Measurements from ENCODE around the gene VOPP1. TPM values are rescaled to one million over a fixed set of nuclear protein-coding genes. Genes with fewer than 3 reads are reported as not detected.

VOPP1 gene
- total and polyA plus RNA-seq, 2 donors (not counting 1 experiment from before 2014, with no cell fraction given), result 52.1 to 70.7 TPM

DNA sequence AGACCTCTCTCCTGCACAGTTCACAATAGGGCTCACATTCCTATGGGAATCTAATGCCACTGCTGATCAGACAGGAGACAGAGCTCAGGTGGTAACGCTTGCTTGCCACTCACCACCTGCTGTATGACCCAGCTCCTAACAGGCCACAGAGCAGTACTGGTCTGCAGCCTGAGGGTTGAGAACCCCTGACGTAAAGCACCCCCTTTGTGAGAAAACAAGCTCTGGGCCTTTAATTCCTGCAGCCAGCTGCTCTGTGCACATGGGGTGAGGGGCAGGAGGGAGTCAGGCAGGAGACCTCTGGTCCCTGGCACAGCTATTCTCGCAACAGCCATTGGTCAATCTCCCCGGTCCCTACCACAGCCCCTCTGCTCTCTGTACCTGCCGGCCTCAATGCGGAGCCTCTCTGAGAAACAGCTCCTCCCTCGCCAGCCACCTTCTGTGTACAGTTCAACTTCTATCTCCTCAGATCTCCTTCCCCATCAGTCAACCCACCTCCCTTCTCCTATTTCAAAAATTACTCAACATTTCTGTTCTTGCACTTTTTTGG, 105.2 kb downstream of the VOPP1 start:
- Histone ChIP-seq H3K36me3 (ENCODE audit: control insufficient read depth, insufficient read depth, low read length) (peaks cover 3% of the 10 kb centered on the region), H4K20me1 (ENCODE audit: control insufficient read depth, extremely low read depth, insufficient read depth, low read length) (no peaks in the 10 kb centered on the region), H3K9me3 (ENCODE audit: control insufficient read depth, insufficient read depth, low read depth, low read length) (no peaks in the 10 kb centered on the region), H3K79me2 (ENCODE audit: control insufficient read depth, insufficient read depth, low read length) (no peaks in the 10 kb centered on the region), H2AFZ (ENCODE audit: low read length) (no peak overlapping the region), H3K4me1 (ENCODE audit: control insufficient read depth, extremely low read depth, insufficient read depth, low read length) (no peaks in the 10 kb centered on the region), H3K9ac (ENCODE audit: insufficient read depth, low read length) (no peak overlapping the region), H3K27ac (ENCODE audit: insufficient read depth, low read length) (no peak overlapping the region), H3K27me3 (ENCODE audit: control insufficient read depth, insufficient read depth, low read length) (no peaks in the 10 kb centered on the region), H3K4me3 (replicated peaks in 1 of 4; ENCODE audit: control extremely low read depth in 1 of 4, insufficient read depth in 1 of 4, low read depth in 3 of 4, low read length in 4 of 4) (no peak overlapping the region), H3K4me2 (ENCODE audit: extremely low read depth, insufficient read depth, low read length) (no peak overlapping the region)
- no peak for DNase-seq (ENCODE audit: low read depth in 2 of 2)
- TF ChIP-seq EZH2 (IDR thresholded peaks at IDR 0.05; ENCODE audit: low read length, missing control alignments), result no peak
- TF ChIP-seq, protein P1, sequence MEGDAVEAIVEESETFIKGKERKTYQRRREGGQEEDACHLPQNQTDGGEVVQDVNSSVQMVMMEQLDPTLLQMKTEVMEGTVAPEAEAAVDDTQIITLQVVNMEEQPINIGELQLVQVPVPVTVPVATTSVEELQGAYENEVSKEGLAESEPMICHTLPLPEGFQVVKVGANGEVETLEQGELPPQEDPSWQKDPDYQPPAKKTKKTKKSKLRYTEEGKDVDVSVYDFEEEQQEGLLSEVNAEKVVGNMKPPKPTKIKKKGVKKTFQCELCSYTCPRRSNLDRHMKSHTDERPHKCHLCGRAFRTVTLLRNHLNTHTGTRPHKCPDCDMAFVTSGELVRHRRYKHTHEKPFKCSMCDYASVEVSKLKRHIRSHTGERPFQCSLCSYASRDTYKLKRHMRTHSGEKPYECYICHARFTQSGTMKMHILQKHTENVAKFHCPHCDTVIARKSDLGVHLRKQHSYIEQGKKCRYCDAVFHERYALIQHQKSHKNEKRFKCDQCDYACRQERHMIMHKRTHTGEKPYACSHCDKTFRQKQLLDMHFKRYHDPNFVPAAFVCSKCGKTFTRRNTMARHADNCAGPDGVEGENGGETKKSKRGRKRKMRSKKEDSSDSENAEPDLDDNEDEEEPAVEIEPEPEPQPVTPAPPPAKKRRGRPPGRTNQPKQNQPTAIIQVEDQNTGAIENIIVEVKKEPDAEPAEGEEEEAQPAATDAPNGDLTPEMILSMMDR (conservative IDR thresholded peaks at IDR 0.05 in 1 of 2, IDR thresholded peaks at IDR 0.05 in 1 of 2; ENCODE audit: low read depth in 1 of 2, low read length in 2 of 2), result no peak

DNA sequence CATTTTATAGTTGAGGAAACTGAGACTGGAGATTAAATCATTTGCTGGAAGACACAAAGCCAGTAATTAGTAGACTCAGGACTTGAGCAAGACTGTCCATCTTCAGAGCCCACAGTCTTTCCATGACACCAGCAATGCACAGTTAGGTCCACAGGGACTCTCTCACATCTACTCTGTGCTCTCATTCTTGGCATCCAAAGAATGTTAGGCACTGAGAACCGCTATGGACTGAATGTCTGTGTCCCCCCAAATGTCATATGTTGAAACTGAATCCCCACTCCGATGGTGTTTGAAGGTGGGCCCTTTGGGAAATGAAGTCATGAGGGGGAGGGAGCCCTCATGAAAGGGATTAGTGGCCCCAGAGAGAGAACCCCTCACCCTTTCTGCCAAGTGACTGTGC, 106.6 kb downstream of the VOPP1 start:
- DNase-seq (ENCODE audit: low read depth in 2 of 2), result no peak
- no peak overlapping the region for H3K4me2 ChIP-seq (ENCODE audit: extremely low read depth, insufficient read depth, low read length)
- H3K4me1 ChIP-seq (ENCODE audit: control insufficient read depth, extremely low read depth, insufficient read depth, low read length), result no peaks in the 10 kb centered on the region
- no peaks in the 10 kb centered on the region for H3K9me3 ChIP-seq (ENCODE audit: control insufficient read depth, insufficient read depth, low read depth, low read length)
- TF ChIP-seq, protein P1 (conservative IDR thresholded peaks at IDR 0.05 in 1 of 2, IDR thresholded peaks at IDR 0.05 in 1 of 2; ENCODE audit: low read depth in 1 of 2, low read length in 2 of 2), result no peak
- no peak for TF ChIP-seq EZH2 (IDR thresholded peaks at IDR 0.05; ENCODE audit: low read length, missing control alignments)
- H3K9ac ChIP-seq (ENCODE audit: insufficient read depth, low read length), result no peak overlapping the region
- no peaks in the 10 kb centered on the region for H3K79me2 ChIP-seq (ENCODE audit: control insufficient read depth, insufficient read depth, low read length)
- H3K27me3 ChIP-seq (ENCODE audit: control insufficient read depth, insufficient read depth, low read length), result no peaks in the 10 kb centered on the region
- no peak overlapping the region for H2AFZ ChIP-seq (ENCODE audit: low read length)
- no peak overlapping the region for H3K27ac ChIP-seq (ENCODE audit: insufficient read depth, low read length)
- H3K36me3 ChIP-seq (ENCODE audit: control insufficient read depth, insufficient read depth, low read length), result peaks cover 3% of the 10 kb centered on the region
- H3K4me3 ChIP-seq (replicated peaks in 1 of 4; ENCODE audit: control extremely low read depth in 1 of 4, insufficient read depth in 1 of 4, low read depth in 3 of 4, low read length in 4 of 4), result no peak overlapping the region
- H4K20me1 ChIP-seq (ENCODE audit: control insufficient read depth, extremely low read depth, insufficient read depth, low read length), result no peaks in the 10 kb centered on the region

DNA sequence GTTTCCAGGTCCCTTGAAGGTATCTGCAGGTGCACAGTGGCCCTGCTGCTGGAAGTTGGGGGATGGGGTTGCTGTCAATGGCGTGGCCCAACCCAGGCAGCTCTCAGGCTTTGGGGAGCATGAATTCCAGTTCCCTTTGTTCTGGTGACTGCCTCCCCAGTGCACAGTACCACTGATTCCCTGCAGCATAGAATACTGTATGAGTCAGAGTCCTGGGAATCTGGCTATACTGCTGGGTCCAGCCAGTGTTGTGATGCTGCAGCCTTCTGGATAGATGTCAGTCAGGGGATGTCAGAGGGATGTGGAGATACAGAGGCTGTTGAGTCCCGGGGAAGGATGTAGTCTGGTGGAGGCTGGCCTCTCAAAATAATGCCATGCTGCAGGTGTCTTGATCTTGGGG, 107.9 kb downstream of the VOPP1 start:
- no peak overlapping the region for H3K4me2 ChIP-seq (ENCODE audit: extremely low read depth, insufficient read depth, low read length)
- H3K36me3 ChIP-seq (ENCODE audit: control insufficient read depth, insufficient read depth, low read length), result peaks cover 3% of the 10 kb centered on the region
- H3K27me3 ChIP-seq (ENCODE audit: control insufficient read depth, insufficient read depth, low read length), result no peaks in the 10 kb centered on the region
- H3K9me3 ChIP-seq (ENCODE audit: control insufficient read depth, insufficient read depth, low read depth, low read length), result no peaks in the 10 kb centered on the region
- no peak for DNase-seq (ENCODE audit: low read depth in 2 of 2)
- TF ChIP-seq, protein P1 (conservative IDR thresholded peaks at IDR 0.05 in 1 of 2, IDR thresholded peaks at IDR 0.05 in 1 of 2; ENCODE audit: low read depth in 1 of 2, low read length in 2 of 2), result no peak
- no peak for TF ChIP-seq EZH2 (IDR thresholded peaks at IDR 0.05; ENCODE audit: low read length, missing control alignments)
- no peaks in the 10 kb centered on the region for H4K20me1 ChIP-seq (ENCODE audit: control insufficient read depth, extremely low read depth, insufficient read depth, low read length)
- H3K4me3 ChIP-seq (replicated peaks in 1 of 4; ENCODE audit: control extremely low read depth in 1 of 4, insufficient read depth in 1 of 4, low read depth in 3 of 4, low read length in 4 of 4), result no peak overlapping the region
- no peak overlapping the region for H3K27ac ChIP-seq (ENCODE audit: insufficient read depth, low read length)
- H3K9ac ChIP-seq (ENCODE audit: insufficient read depth, low read length), result no peak overlapping the region
- H3K4me1 ChIP-seq (ENCODE audit: control insufficient read depth, extremely low read depth, insufficient read depth, low read length), result no peaks in the 10 kb centered on the region
- no peak overlapping the region for H2AFZ ChIP-seq (ENCODE audit: low read length)
- no peaks in the 10 kb centered on the region for H3K79me2 ChIP-seq (ENCODE audit: control insufficient read depth, insufficient read depth, low read length)
